Lung (tissue), 12 donors: ENCODE results near the gene SPCS3. TPM values are rescaled to one million over a fixed set of nuclear protein-coding genes. Genes with fewer than 3 reads are reported as not detected.

Experiments used
- ATAC-seq: fragments of 200-7000 bp; cut with Tn5 transposase; one replicate; pipeline ENCODE4 v1.9.1; 2020; ENCODE audit warnings: moderate number of reproducible peaks; ENCODE audit not compliant: insufficient read depth, low FRiP score
- DNase-seq, 3 donors: peaks; one replicate each; pipeline ENCODE4 v3.0.0-alpha.2; 2013 to 2017
- H3K27ac ChIP-seq, 2 donors: one replicate each; pipeline ENCODE4 v1.5.1; 2013; ENCODE audit warnings: mild to moderate bottlenecking in 2 of 2, moderate library complexity in 2 of 2, control low read depth in 1 of 2, inconsistent platforms in 1 of 2, low read depth in 1 of 2, low read length in 1 of 2
- H3K27me3 ChIP-seq, 3 donors: one replicate each; pipeline ENCODE4 v1.5.1; 2013; ENCODE audit warnings: low read length in 2 of 3; ENCODE audit not compliant: control insufficient read depth in 3 of 3, insufficient read depth in 3 of 3
- H3K36me3 ChIP-seq, 4 donors: one replicate each; pipeline ENCODE4 v1.5.1; 2013; ENCODE audit warnings: low read length in 4 of 4, mild to moderate bottlenecking in 1 of 4, moderate library complexity in 1 of 4; ENCODE audit not compliant: control insufficient read depth in 4 of 4, insufficient read depth in 4 of 4
- H3K4me1 ChIP-seq, 5 donors: one replicate each; pipeline ENCODE4 v1.5.1; 2013; ENCODE audit warnings: low read length in 5 of 5, mild to moderate bottlenecking in 2 of 5, moderate library complexity in 1 of 5; ENCODE audit not compliant: control insufficient read depth in 5 of 5, insufficient read depth in 5 of 5
- H3K4me3 ChIP-seq: one replicate; pipeline ENCODE4 v1.5.1; 2013; ENCODE audit warnings: mild to moderate bottlenecking, control low read depth, moderate library complexity
- H3K9ac ChIP-seq, 2 donors: one replicate each; pipeline ENCODE4 v1.5.1; 2013; ENCODE audit warnings: low read length in 2 of 2, control low read depth in 1 of 2; ENCODE audit not compliant: insufficient read depth in 1 of 2
- H3K9me3 ChIP-seq, 4 donors: one replicate each; pipeline ENCODE4 v1.5.1; 2013; ENCODE audit warnings: low read length in 3 of 4, mild to moderate bottlenecking in 1 of 4, moderate library complexity in 1 of 4; ENCODE audit not compliant: control insufficient read depth in 4 of 4, insufficient read depth in 3 of 4
- CTCF ChIP-seq: IDR thresholded peaks from 2 replicates; pipeline ENCODE4 v1.5.1; 2012; ENCODE audit warnings: mild to moderate bottlenecking; ENCODE audit errors: control extremely low read depth, extremely low read depth
- WGBS, 2 donors: extraction: QIAGEN DNeasy Blood & Tissue Kit; methylation state at CpG; one replicate each; pipeline ENCODE4 v1.1.7; 2013; 5-methylcytosine and 5-hydroxymethylcytosine counted together
- polyA plus RNA-seq, 2 donors: library from polyadenylated mRNA; stranded (reverse); fragments of 200-250 nt; gene quantifications; one replicate each; pipeline ENCODE4 v1.2.1, GENCODE V29; 2013
- total RNA-seq, 2 donors: library from RNA; depleted of rRNA in 1 of 2; stranded (reverse); fragments of >200 nt in 1 of 2; gene quantifications; one replicate each; pipeline ENCODE4 v1.2.1, GENCODE V29; 2014 to 2021
- donor health status: control.
- donor health status: control.
- donor health status: Bipolar disorder and iron deficiency.
- donor health status: healthy.
- donor health status: DM: yes; HTN: yes; CAD: no.

SPCS3 gene
- total and polyA plus RNA-seq, 4 donors, result 39.4 to 170 (median 85.8) TPM

GRCh38 chr4:176300036-176300435 lies 19.7 kb upstream of the SPCS3 start:
- no peak overlapping the region for H3K9ac ChIP-seq
- H3K27ac ChIP-seq, result no peak overlapping the region
- H3K4me3 ChIP-seq, result no peak overlapping the region
- ATAC-seq (no peak), DNase-seq (no peak)
- WGBS, 2 donors, result 87 to 94% methylated on average over 7 to 9 of the region's 9 CpGs
- peaks cover 0 to 1% (median 0%) of the 10 kb centered on the region in 4 donors for H3K9me3 ChIP-seq
- H3K4me1 ChIP-seq, result no peaks in the 10 kb centered on the region
- H3K36me3 ChIP-seq, result no peaks in the 10 kb centered on the region
- no peak for TF ChIP-seq CTCF
- no peaks in the 10 kb centered on the region for H3K27me3 ChIP-seq

- Histone ChIP-seq H3K27me3 (no peaks in the 10 kb centered on the region), H3K4me3 (no peak overlapping the region), H3K36me3 (no peaks in the 10 kb centered on the region), H3K9ac (no peak overlapping the region), H3K27ac (no peak overlapping the region), H3K4me1 (no peaks in the 10 kb centered on the region), H3K9me3 (peaks cover 0 to 1% (median 0%) of the 10 kb centered on the region in 4 donors)
- ATAC-seq (no peak), DNase-seq (no peak)
- TF ChIP-seq CTCF, result no peak
Observed at GRCh38 chr4:176300565-176300964, 19.2 kb upstream of the SPCS3 start.

- no peak for DNase-seq
- whole genome bisulfite sequencing, 2 donors, result 60 to 76% methylated on average over 2 of the region's 2 CpGs
- no peak for TF ChIP-seq CTCF
- Histone ChIP-seq H3K27ac (no peak overlapping the region), H3K9ac (no peak overlapping the region), H3K4me3 (no peak overlapping the region), H3K27me3 (no peaks in the 10 kb centered on the region), H3K36me3 (no peaks in the 10 kb centered on the region), H3K4me1 (no peaks in the 10 kb centered on the region), H3K9me3 (peaks cover 0 to 1% (median 0%) of the 10 kb centered on the region in 4 donors)
- ATAC-seq, result no peak
Observed at GRCh38 chr4:176302283-176303275, 17.2 kb upstream of the SPCS3 start.
